NCI-H510A treated with DMSO at 0.1 percent for 48 hours (cell line): Measurements from ENCODE around the gene IL1RAPL2.

Experiments used
- DNase-seq: peaks from one replicate; lab custom pipeline; 2025; lab: John Stamatoyannopoulos, UW

Gene IL1RAPL2

GRCh38 chrX:105267167-105267566 is 701.2 kb downstream of the IL1RAPL2 start:
- no peak for DNase-seq

- DNase-seq, result no peak
Observed at GRCh38 chrX:105269386-105269785, 703.4 kb downstream of the IL1RAPL2 start.

- no peak for DNase-seq
Observed at GRCh38 chrX:105273326-105273725, 707.3 kb downstream of the IL1RAPL2 start.

GRCh38 chrX:105274091-105274490 is 708.1 kb downstream of the IL1RAPL2 start:
- DNase-seq, result no peak

- DNase-seq, result no peak
Observed at GRCh38 chrX:105277132-105277531, 711.1 kb downstream of the IL1RAPL2 start.

GRCh38 chrX:105282077-105282476 is 716.1 kb downstream of the IL1RAPL2 start:
- no peak for DNase-seq

- DNase-seq, result no peak
Observed at GRCh38 chrX:105297041-105297440, 731.0 kb downstream of the IL1RAPL2 start.

- no peak for DNase-seq
Observed at GRCh38 chrX:105299286-105299685, 733.3 kb downstream of the IL1RAPL2 start.

- no peak for DNase-seq
Observed at GRCh38 chrX:105302246-105302645, 736.2 kb downstream of the IL1RAPL2 start.

GRCh38 chrX:105307762-105308161 is 741.8 kb downstream of the IL1RAPL2 start:
- DNase-seq, result no peak

- no peak for DNase-seq
Observed at GRCh38 chrX:105313596-105313995, 747.6 kb downstream of the IL1RAPL2 start.

- no peak for DNase-seq
Observed at GRCh38 chrX:105314458-105314857, 748.5 kb downstream of the IL1RAPL2 start.

- DNase-seq, result no peak
Observed at GRCh38 chrX:105315248-105315647, 749.2 kb downstream of the IL1RAPL2 start.

GRCh38 chrX:105317117-105317516 is 751.1 kb downstream of the IL1RAPL2 start:
- no peak for DNase-seq

- DNase-seq, result peak; percentile 18
Observed at GRCh38 chrX:105323928-105324327, 757.9 kb downstream of the IL1RAPL2 start.

GRCh38 chrX:105328773-105329172 is 762.8 kb downstream of the IL1RAPL2 start:
- DNase-seq, result no peak

GRCh38 chrX:105331244-105331643 is 765.2 kb downstream of the IL1RAPL2 start:
- no peak for DNase-seq

- DNase-seq, result no peak
Observed at GRCh38 chrX:105347373-105347772, 781.4 kb downstream of the IL1RAPL2 start.

GRCh38 chrX:105349476-105349875 is 783.5 kb downstream of the IL1RAPL2 start:
- no peak for DNase-seq

- DNase-seq, result no peak
Observed at GRCh38 chrX:105375816-105376215, 809.8 kb downstream of the IL1RAPL2 start.

- no peak for DNase-seq
Observed at GRCh38 chrX:105424729-105425128, 858.7 kb downstream of the IL1RAPL2 start.

GRCh38 chrX:105451401-105451800 is 885.4 kb downstream of the IL1RAPL2 start:
- no peak for DNase-seq

- DNase-seq, result no peak
Observed at GRCh38 chrX:105458846-105459245, 892.8 kb downstream of the IL1RAPL2 start.

GRCh38 chrX:105460376-105460775 is 894.4 kb downstream of the IL1RAPL2 start:
- DNase-seq, result no peak

GRCh38 chrX:105461016-105461415 is 895.0 kb downstream of the IL1RAPL2 start:
- no peak for DNase-seq
